ENCODE results near the gene MYO3B. TPM values are rescaled to one million over a fixed set of nuclear protein-coding genes. Genes with fewer than 3 reads are reported as not detected.

The MYO3B gene
- total and polyA plus RNA-seq, 2 donors (not counting 3 experiments of a cell fraction or from before 2014, with no cell fraction given): 0.03 TPM; not detected in 1

GRCh38 chr2:170651624-170652325 lies 473.8 kb downstream of the MYO3B start:
- Histone ChIP-seq H2AFZ (ENCODE audit: low read depth, low read length) (no peak overlapping the region), H3K27me3 (ENCODE audit: control insufficient read depth in 2 of 2, insufficient read depth in 2 of 2, low read length in 2 of 2) (no peaks in the 10 kb centered on the region), H4K20me1 (replicated peaks; ENCODE audit: control insufficient read depth, extremely low read depth, insufficient read depth, low read length) (no peaks in the 10 kb centered on the region), H3K9ac (replicated peaks; ENCODE audit: extremely low read depth, insufficient read depth, low read length) (no peak overlapping the region), H3K79me2 (ENCODE audit: control insufficient read depth, insufficient read depth, low read length) (no peaks in the 10 kb centered on the region), H3K4me2 (ENCODE audit: insufficient read depth, low read length) (no peak overlapping the region), H3K27ac (ENCODE audit: insufficient read depth, low read depth, low read length) (no peak overlapping the region), H3K36me3 (ENCODE audit: control insufficient read depth in 2 of 2, extremely low read depth in 1 of 2, insufficient read depth in 2 of 2, low read length in 2 of 2) (no peaks in the 10 kb centered on the region), H3K4me1 (ENCODE audit: control insufficient read depth, extremely low read depth, insufficient read depth, low read length) (no peaks in the 10 kb centered on the region), H3K4me3 (replicated peaks in 1 of 3; ENCODE audit: insufficient read depth in 1 of 3, low read depth in 1 of 3, low read length in 3 of 3) (no peak overlapping the region), H3K9me3 (replicated peaks; ENCODE audit: control insufficient read depth, insufficient read depth, low read length) (no peaks in the 10 kb centered on the region), H3K9me1 (replicated peaks; ENCODE audit: control insufficient read depth, extremely low read depth, insufficient read depth, low read length) (no peaks in the 10 kb centered on the region)
- dilution Hi-C loops (cut with MboI; ENCODE audit: extremely low pct_ligation_motif_present, low sequenced_read_pairs) (no loop called here), intact Hi-C loops (cut with micrococcal nuclease) (no loop called here)
- ChIA-PET POLR2A (no interaction called here), CTCF (no interaction called here)
- TF ChIP-seq POLR2A (IDR thresholded peaks at IDR 0.05; ENCODE audit: low read depth, low read length) (no peak), MYC (IDR thresholded peaks at IDR 0.05; ENCODE audit: low read depth, low read length) (no peak), EZH2 (IDR thresholded peaks at IDR 0.05; ENCODE audit: borderline replicate concordance, low read depth, low read length, severe bottlenecking) (no peak), GATA2 (IDR thresholded peaks at IDR 0.05; ENCODE audit: insufficient read depth, insufficient read length, low read depth, low read length) (no peak), JUN (IDR thresholded peaks at IDR 0.05; ENCODE audit: borderline replicate concordance, insufficient read depth, insufficient read length, low read depth) (no peak), CTCF (IDR thresholded peaks at IDR 0.05; ENCODE audit: extremely low read depth in 1 of 2, insufficient read depth in 1 of 2, low read depth in 1 of 2, low read length in 2 of 2) (no peak)
- DNase-seq (ENCODE audit: low read depth, low spot score) (no peak), FAIRE-seq (no peak)
- no TSS peak for BruUV-seq (replicated peaks)
